KG1 (cell line): ENCODE measurements around the gene TRIM13.
"Not testable (repeated sequence)": the region's sequence is repeated elsewhere in the genome, so short reads cannot be mapped to it uniquely, and the experiment has no call there.

ENCODE experiments used
- DNase-seq: peaks from one replicate; lab custom pipeline; 2025; lab: John Stamatoyannopoulos, UW

The TRIM13 gene, protein sequence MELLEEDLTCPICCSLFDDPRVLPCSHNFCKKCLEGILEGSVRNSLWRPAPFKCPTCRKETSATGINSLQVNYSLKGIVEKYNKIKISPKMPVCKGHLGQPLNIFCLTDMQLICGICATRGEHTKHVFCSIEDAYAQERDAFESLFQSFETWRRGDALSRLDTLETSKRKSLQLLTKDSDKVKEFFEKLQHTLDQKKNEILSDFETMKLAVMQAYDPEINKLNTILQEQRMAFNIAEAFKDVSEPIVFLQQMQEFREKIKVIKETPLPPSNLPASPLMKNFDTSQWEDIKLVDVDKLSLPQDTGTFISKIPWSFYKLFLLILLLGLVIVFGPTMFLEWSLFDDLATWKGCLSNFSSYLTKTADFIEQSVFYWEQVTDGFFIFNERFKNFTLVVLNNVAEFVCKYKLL

DNA sequence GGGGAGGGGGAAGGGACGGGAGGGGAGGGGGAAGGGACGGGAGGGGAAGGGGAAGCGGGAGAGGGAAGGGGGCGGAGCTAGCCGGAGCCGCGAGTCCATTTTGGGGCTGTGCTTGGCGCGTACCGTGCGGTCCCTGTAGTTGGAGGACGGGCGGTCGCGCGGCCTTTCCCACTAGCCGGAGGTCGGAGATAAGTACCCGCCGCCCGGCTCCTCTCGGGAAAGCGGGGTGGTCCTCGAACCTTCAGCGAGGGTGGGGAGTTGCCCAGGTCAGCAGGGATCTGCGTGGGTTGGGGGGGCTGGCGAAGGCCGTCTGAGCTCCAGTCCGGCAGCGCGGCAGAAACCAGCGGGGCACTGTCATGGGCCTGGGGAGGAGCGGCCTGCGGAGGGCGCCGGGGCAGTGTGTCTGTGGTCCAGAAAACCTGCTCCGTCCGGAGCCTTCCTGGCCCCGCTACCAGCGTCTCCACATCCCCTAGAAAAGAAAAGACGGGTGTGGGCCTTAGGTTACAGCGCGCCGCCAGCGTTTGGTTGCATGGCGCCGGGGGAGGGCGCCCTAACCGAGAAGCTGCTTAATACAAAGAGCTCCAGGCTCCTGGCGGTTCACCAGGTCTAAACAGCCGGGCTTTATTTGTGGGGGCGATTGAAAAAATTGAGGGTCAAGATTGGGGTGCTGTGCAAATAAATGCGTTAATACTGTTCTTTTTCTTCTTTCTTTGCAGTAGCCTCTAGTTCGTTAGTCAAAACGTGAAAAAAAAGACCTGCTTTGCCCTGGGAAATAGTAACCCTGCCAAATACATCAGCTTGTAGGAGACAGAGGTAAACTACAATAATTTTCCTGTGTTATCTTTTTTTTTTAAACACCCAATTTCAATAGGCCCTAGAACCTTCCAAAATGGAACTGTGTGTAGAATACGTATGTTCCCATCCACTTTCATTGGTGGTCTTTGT lies at the start of gene TRIM13:
TSS of gene TRIM13 (plus strand) at position 92 of the 945 bp plus-strand sequence. CDS start 14,899 bp downstream, outside the sequence.
- DNase-seq, result peak; percentile 85

DNA sequence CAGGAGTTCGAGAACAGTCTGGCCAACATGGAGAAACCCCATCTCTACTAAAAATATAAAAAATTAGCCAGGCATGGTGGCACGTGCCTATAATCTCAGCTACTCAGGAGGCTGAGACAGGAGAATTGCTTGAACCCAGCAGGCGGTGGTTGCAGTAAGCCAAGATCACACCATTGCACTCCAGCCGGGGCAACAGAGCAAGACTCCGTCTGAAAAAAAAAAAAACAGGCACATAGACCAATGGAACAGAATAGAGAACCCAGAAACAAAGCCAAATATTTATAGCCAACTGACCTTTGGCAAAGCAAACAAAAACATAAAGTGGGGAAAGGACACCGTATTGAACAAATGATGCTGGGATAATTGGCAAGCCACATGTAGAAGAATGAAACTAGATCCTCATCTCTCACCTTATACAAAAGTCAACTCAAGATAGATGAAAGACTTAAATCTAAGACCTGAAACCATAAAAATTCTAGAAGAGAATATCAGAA lies 48.0 kb upstream of the TRIM13 start:
- DNase-seq, result not testable (repeated sequence)

DNA sequence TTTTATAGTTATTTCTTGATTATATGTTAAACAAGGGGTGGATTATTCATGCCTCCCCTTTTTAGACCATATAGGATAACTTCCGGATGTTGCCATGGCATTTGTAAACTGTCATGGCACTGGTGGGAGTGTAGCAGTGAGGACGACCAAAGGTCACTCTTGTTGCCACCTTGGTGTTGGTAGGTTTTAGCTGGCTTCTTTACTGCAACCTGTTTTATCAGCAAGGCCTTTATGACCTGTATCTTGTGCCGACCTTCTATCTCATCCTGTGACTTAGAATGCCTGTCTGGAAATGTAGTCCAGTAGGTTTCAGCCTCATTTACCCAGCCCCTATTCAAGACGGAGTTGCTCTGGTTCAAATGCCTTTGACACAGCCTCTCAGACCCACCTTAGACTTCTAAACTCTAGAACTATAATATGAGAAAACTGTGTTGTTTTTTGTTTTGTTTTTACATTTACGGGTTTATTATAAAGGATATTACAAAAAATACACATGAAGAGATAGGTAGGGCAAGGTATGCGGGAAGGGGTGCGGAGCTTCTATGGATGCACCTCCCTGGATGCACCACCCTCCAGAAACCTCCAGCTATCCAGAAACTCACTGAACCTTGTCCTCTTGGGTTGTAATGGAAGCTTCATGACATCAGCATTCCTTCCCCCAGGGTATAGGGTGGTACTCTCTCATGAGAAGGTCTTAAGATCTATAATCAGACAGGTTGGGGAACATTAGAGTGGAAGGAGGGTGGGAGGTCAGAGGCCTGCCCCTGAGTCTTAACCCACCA lies 44.9 kb upstream of the TRIM13 start:
- DNase-seq, result no peak

DNA sequence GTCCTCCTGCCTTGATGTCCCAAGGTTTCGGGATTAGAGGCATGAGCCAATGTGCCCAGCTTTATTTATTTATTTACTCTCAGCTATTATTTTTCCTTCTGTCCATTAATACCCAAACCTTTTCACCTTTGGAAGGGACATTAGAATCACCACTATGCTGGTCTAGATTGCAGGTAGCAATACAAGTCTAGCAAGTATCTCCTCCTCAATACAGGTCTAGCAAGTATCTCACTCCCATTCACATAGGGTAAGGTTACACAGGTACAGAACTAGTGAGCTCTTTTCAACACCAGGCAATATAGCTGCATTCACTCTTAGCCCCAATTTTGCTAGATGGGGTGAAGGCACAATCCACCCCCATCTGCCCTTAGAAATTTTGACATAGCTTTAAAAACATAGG lies 43.3 kb upstream of the TRIM13 start:
- DNase-seq, result no peak

DNA sequence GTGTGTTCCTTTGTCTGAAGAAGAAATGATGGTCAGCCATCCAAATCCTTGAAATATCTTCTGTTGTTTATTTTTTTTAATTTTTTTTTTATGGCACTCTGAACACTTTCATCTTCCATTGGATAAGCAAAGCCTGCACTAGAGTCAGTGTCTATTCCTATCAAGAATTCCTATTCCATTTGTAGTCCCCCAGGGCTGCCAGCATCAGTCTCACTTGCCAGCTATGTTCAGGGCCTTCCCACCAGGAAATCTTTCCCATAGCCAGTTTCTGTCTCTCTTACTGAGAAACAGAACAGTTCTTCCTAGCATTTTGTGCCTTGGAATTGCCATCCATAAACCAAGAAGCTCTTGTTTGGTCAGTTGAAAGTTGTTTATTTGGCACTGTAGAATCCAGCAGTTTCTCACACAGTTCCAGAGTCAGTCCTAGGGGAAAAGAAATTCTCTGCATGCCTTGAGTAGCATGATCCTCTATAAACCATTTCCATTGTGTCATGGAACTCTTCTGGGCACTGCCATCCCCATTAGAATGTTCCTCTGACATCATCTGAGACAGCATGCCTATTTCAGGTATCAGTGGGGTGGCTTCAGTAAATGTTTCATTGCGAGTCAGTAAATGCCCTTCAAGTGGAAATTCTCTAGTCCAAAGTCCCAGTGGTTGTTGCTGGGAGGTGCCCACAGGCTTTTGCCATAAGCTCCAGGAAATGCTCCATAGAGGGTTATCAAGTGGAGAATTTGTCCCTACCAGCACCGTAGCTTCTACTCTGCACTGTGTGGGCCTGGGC lies 42.0 kb upstream of the TRIM13 start:
- DNase-seq, result no peak

DNA sequence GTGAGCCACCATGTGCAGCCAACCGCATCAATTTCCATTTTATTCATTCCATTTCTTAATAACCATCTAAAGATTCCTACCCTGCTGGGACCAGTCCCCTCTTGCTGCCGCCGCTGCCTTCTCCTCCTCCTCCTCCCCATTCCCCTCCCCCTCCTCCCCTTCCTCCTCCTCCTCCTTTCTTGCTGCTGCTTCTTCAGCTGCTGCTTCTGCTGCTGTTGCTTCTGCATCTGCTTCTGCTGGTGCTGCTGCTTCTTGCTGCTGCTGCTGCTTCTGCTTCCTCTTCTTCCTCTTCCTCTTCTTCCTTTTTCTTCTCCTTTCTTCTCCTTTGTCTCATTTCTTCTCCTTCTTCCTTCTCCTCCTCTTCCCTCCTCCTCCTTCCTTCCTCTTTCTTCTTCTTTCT lies 40.7 kb upstream of the TRIM13 start:
- no peak for DNase-seq

DNA sequence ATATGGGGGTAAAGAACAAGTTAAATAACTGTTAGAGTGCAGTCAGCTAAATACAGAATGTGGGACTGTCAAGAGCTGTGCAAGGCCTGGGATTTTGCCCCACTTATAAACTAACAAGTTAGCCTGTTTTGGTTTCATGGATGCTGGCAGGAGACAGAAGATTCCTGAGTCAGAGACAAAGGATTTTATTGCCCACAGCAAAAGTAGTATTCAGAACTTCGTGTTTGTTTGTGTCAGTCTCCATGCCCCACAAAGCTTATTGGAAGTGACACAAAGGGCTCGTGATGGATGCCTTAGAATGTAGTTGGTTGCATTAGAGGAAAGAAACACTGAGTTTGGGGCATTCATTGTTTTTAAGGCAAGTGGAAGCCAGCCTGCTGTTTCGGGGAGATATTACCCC lies 38.5 kb upstream of the TRIM13 start:
- no peak for DNase-seq

DNA sequence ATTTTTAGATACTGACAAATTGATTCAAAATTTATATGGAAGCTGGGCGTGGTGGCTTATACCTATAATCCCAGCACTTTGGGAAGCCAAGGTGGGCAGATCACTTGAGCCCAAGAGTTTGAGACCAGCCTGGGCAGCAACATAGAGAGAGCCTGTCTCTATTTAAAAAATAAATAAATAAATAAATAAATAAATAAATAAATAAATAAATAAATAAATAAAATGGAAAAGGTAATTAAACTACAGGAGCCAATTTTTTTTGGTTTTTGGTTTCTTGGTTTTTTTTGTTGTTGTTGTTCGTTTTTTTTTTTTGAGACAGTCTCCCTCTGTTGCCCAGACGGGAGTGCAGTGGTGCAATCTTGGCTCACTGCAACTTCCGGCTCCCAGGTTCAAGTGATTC lies 29.4 kb upstream of the TRIM13 start:
- DNase-seq, result no peak

DNA sequence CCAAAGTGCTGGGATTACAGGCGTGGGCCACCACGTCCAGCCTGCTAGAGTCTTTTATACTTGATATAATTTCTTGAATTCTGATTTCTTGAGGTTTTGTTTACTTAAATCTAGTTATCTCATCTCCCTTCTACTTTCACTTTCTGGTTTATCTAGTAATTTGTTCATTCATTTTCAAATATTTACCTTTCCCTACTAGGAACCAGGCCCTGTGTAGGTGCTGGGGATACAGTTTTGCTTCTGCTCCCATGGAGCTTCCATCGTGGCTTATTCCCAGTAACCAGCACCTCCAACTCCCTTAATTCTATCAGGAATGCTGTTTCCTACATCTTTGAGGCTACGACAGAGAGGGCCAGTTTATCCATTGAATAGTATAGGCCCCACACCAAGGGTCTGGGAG lies 24.1 kb upstream of the TRIM13 start:
- no peak for DNase-seq

DNA sequence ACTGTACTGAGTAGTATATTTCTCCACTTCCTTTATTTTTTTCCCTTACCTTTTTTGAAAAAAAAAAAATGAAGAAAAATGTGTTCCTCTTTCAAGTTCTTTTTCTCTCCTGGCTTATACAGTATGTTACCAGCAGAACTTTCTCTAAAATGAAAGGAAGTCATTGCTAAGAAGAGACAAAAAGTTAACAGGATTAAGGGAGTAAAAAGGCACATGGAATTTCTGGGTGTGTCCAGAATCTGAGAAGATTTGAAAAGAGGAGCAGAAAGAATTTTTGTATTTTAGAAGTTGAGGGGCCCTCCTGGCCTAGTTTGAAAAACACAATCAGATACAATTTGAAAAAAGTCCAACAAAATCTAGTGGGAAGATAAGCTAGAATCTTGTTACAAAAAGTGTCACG lies 21.0 kb upstream of the TRIM13 start:
- DNase-seq, result no peak

DNA sequence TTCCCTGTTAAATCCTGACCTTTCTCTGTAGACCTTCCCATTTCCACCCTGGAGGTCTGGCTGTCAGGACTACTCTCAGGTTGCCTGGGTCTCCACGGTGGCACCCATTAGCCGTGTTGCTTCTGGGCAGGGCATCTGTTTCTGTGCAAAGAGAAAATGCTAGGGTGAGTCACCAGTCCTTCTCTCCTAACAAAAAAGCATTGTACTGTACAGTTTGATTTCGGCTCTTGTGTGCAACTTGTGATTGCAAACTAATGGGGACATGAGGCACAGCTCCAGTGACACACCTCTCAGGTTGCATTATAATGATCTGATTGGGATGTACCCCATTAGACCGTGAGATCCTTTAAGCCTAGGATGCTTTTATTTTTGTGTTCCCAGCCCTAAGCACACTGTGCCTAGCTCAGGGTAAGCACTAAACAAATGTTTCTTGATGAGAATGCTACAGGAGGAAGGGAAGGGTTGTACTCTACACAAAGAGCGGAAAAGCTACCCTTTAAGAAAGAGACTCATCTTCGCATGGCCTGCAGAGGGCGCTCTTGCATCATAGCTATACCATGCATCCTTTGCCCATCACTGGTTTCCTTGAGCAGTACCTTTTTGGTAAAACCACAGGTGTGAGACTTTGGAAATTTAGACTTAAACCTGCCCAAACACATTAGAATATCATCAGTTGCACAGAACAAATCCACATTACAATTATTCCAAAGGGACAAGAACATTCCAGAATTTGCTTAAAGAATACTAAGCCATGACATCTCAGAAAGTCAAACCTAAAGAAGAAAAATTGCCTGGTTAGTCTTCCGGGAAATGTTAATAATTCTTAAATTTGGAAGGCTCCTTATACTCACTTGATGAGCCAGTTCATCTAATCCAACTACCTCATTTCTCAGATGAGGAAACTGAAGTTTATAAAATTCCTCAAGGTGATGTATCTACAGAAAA lies 20.3 kb upstream of the TRIM13 start:
- DNase-seq, result peak; percentile 72

DNA sequence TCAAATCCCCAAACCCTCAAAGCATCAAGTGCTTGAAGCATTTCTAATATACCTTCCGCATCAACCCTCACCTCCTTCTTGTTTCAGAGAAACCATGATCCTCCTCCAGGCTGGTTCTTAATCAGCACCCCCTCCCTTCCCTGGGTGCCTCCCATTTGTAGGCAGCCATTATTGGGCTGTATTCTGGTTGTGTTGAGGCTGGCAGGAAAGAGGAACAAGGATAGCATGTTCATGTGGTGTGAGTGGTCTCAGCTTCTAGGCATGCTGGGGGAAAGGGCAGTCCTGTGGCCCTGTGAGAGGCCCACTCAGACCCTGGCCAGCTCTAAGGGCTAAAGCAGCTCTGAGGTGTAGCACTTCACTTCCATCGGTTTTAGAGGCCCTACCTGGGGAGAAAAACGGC lies 18.9 kb upstream of the TRIM13 start:
- no peak for DNase-seq

DNA sequence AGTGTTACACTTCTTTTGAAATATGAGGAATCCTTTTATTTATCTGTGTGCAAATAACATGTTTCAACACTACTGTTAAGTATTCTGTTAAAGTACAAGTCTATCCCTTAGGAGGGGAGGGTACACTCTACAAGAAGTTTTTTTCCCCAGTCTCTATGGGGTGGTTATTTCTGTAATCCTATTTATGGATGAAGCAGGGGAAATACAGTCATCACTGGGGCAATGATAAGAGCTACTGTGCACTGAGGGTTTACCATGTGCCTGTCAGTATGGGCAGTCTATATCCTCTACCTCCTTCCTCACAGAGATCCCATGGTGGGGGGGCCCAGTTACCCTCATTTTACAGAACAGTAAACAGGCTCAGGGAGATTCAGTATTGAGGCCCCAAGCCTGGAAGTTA lies 16.6 kb upstream of the TRIM13 start:
- DNase-seq, result no peak

DNA sequence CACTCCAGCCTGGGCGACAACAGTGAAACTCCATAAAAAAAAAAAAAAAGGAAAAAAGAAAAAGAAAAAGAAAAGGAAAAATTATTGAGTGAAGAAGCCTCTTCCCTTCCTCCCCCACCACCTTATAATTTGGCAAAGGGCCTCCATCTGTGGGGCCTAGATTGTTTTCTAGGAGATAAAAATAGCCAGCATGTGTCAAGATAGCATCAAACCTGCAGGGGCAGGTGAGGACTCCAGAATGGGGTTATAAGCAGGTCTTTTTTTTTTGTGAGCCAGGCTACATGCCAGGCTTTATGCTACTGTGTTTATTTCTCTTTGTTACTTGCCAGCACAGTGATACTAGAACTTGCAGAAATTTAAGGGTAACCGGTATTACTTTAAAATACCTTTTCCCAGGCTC lies 11.7 kb upstream of the TRIM13 start:
- DNase-seq, result no peak

DNA sequence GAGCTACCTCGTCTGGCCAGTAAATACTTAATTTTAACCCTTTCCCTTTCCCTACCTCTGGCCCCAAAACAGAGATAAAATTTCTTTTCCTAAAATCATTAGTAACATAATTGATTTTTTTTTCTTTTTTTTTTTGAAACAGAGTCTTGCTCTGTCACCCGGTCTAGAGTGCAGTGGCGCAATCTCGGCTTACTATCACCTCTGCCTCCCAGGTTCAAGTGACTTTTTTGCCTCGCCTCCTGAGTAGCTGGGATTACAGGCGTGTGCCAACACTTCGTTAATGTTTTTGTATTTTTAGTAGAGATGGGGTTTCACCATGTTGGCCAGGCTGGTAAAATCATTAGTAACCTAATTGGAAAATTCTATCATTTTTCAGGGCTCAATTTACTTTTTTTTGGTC lies 10.4 kb upstream of the TRIM13 start:
- no peak for DNase-seq

DNA sequence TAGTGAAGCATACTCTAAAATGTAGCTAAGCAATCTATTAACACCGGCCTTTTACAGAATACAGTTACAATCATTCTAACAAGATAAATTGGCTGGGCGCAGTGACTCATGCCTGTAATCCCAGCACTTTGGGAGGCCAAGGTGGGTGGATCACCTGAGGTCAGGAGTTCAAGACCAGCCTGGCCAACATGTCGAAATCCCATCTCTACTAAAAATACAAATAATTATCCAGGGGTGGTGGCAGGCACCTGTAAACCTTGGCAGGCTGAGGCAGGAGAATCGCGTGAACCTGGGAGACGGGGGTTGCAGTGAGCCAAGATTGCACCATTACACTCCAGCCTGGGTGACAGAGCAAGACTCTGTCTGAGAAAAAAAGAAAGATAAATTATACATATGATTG lies 6.2 kb upstream of the TRIM13 start:
- not testable (repeated sequence) for DNase-seq

DNA sequence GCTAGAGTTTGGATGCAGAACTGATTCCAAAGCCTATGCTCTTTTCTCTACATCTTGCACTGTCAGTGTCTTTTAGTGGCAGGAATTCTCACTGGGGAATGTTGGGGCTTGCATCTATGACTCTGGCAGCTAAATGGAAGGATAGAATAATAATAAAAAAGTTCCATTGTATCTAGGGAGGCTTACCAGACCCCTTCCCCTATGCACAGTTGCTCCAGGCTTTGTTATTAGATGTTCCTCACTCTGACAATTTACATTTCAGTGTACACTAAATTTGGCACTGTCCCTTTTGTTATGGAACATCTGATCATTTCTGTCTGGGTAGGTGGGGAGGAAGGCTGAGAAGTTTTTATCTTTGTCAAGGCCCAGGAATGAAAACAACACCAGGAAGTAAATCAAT lies 3.7 kb upstream of the TRIM13 start:
- DNase-seq, result no peak

DNA sequence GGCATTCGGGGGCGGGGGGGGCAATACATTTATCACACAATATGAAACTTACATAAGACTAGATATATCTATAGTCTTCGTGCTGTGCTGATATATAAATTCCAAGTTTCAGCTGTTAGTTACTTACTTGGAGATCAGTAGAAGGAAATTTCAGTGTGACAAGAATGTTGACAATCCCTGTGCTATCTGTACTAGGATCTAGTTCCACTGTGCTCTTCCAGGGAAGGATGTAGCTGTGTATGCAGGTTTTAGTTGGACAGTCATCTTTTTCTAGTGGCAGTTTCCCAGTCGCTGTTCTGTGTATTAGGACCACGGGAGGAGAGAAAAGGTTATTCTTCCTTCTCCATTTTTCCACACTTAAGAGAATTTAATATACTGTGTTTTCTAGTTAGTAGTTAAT lies 3.2 kb upstream of the TRIM13 start:
- no peak for DNase-seq

DNA sequence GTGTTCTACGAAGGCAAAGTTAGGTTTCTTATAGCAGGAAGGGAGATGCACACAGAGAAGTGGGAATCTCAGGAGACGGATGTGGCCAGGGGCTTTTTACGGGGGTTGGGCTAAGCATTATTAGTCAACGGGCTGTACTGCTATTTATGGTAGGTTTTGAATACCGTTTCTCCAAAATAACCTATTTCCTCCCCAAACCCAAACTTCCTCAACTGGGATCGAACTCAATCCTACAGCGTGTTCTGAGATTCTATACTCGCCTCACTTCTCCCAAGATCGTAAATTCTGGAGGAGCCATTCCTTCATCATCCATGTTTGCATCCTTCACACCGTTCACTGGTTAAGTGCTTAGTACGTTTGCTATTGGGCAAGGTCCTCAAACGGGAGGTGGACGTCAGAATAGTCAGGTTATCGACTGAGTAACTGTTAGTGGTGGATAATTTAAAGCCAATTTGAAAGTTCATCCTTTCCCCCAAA lies 1.2 kb upstream of the TRIM13 start:
- DNase-seq, result no peak
